Measurements from ENCODE around the gene MFAP5.

GRCh38 chr12:8596561-8596960 lies 66.1 kb downstream of the MFAP5 start:
- no peak for TF ChIP-seq CTCF (conservative IDR thresholded peaks at IDR 0.05)
- TF ChIP-seq EZH2 (IDR thresholded peaks at IDR 0.05; ENCODE audit: low read depth) = no peak

Measured in PC-9 (cell line).